Activated naive CD4-positive, alpha-beta T cell treated with anti-CD3 and anti-CD28 coated beads, Interleukin-2, amount 50 U/mL, for 24 hours (primary cell): Measurements from ENCODE around the gene SCLY.

ENCODE experiments used
- H3K27ac Mint-ChIP-seq: one replicate; pipeline ENCODE4 v1.8.0; 2021; ENCODE audit warnings: mild to moderate bottlenecking, mixed read lengths
- H3K27me3 Mint-ChIP-seq: one replicate; pipeline ENCODE4 v1.8.0; 2021; ENCODE audit warnings: mixed read lengths
- H3K36me3 Mint-ChIP-seq: one replicate; pipeline ENCODE4 v1.8.0; 2021; ENCODE audit warnings: mixed read lengths
- H3K4me1 Mint-ChIP-seq: one replicate; pipeline ENCODE4 v1.8.0; 2021; ENCODE audit warnings: mixed read lengths
- H3K4me3 Mint-ChIP-seq: one replicate; pipeline ENCODE4 v1.8.0; 2021; ENCODE audit warnings: mild to moderate bottlenecking, mixed read lengths
- H3K9me3 Mint-ChIP-seq: one replicate; pipeline ENCODE4 v1.8.0; 2021; ENCODE audit warnings: mixed read lengths

SCLY gene

DNA sequence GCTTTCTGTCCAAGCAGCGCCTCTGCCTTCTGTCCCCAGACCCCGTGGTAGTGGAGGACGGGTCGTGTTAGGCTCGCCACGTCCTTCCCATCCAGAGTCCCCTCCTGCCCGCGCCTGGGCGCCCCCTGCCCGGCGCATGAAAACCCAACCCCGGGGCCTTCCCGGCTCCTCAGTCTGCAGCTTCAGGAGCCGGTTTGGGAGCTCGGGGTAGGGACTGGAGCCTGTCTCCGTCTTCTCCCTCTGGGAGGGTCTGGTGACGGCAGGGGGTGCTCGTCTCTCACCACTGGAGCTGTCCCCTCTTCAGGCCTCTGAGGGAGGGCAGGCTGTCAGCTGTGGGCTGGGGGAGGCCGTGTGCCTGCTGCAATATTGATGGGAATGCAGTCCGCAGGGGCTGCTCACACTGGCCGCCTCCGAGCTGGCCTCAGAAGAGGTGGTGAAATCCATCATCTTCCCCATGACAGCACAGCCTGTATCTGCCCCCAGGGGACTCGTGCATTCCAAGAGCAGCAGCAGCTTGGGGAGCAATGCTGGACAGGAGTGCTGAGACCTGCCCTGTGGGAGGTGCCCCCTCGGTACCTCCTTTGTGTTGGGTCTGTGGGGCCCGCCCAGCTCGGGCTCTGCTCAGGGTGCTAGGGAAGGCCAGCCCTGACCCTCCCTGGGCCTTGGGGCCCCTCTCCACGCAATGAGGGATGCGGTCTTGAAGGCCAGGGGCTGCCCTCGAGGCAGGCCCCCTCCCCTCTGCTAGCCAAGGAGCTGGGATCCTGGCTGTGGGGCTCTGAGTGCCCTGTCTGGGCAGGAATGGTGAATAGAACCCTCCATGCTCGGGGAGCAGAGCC lies 59.9 kb downstream of the SCLY start:
- H3K9me3 Mint-ChIP-seq = no peaks in the 10 kb centered on the region
- no peaks in the 10 kb centered on the region for H3K36me3 Mint-ChIP-seq
- H3K27ac Mint-ChIP-seq = no peak overlapping the region
- H3K27me3 Mint-ChIP-seq = peaks cover 1% of the 10 kb centered on the region
- no peak overlapping the region for H3K4me3 Mint-ChIP-seq
- H3K4me1 Mint-ChIP-seq = no peaks in the 10 kb centered on the region

DNA sequence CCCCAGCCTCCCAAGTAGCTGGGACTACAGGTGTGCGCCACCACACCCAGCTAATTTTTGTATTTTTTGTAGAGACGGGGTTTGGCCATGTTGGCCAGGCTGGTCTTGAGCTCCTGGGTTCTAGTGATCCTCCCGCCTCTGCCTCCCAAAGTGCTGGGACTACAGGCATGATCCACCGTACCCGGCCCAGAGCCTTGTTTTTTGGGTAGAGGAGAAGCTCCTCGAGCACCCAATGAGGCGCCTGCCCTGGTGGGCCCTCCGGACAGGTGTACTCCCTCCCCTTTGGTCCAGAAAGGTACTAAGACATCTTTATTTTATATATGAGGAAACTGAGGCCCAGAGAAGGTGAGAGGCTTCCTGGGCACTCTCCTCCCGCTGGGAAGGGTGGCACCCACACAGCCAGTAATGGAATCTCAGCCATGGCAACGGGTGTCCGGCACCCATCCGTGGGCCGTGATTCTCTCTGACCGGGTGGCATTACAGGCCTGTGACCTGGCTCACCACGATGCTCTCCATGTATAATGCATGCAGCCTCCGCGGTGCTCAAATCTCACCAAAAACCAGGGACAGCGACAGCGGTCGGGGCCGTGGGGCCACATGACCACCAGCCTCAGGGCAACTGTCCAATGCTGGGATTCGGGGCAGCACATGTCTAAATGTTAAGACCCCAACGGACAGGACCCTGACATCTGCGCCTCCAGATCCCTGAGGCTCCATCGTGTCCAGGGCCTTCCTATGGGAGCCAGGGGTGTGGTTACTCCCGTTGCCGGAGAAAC lies 60.9 kb downstream of the SCLY start:
- Mint-ChIP-seq H3K27ac (no peak overlapping the region), H3K27me3 (peaks cover 1% of the 10 kb centered on the region), H3K36me3 (no peaks in the 10 kb centered on the region), H3K4me3 (no peak overlapping the region), H3K9me3 (no peaks in the 10 kb centered on the region), H3K4me1 (no peaks in the 10 kb centered on the region)

- H3K9me3 Mint-ChIP-seq = no peaks in the 10 kb centered on the region
Observed at GRCh38 chr2:238122287-238123217, 61.8 kb downstream of the SCLY start.

GRCh38 chr2:238123218-238123971 lies 62.6 kb downstream of the SCLY start:
- H3K27me3 Mint-ChIP-seq = no peaks in the 10 kb centered on the region
- H3K4me3 Mint-ChIP-seq = no peak overlapping the region
- H3K27ac Mint-ChIP-seq = no peak overlapping the region
- no peaks in the 10 kb centered on the region for H3K4me1 Mint-ChIP-seq
- no peaks in the 10 kb centered on the region for H3K36me3 Mint-ChIP-seq
- H3K9me3 Mint-ChIP-seq = no peaks in the 10 kb centered on the region

More at GRCh38 chr2:238122287-238123217, 61.8 kb downstream of the SCLY start:
- Mint-ChIP-seq H3K4me3 (no peak overlapping the region), H3K36me3 (no peaks in the 10 kb centered on the region), H3K4me1 (no peaks in the 10 kb centered on the region), H3K27me3 (peaks cover under 1% of the 10 kb centered on the region), H3K27ac (no peak overlapping the region)

DNA sequence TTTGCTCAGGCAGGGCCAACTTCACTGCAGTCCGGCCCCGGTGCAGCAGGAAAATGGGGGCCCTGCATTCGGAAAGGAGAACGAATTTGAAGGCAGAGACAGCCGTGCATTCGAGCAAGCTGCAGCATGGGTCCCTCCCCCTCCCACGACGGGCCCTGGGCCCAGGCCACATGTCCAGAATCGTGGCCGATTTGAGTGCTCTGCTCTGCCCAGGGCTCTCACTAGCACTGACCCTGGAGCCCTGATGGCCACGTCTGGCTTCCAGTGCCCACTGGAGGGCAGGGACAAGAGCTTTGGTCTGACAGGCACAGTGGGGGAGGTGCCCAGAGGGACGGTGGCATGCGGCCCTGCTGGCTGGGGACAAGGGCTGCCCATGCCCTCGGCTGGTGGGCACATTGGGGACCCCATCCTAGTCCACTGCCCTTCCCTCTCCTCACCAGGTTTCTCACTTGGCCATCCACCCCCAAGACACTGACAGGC lies 63.2 kb downstream of the SCLY start:
- H3K4me3 Mint-ChIP-seq = no peak overlapping the region
- H3K27me3 Mint-ChIP-seq = no peaks in the 10 kb centered on the region
- no peaks in the 10 kb centered on the region for H3K4me1 Mint-ChIP-seq

DNA sequence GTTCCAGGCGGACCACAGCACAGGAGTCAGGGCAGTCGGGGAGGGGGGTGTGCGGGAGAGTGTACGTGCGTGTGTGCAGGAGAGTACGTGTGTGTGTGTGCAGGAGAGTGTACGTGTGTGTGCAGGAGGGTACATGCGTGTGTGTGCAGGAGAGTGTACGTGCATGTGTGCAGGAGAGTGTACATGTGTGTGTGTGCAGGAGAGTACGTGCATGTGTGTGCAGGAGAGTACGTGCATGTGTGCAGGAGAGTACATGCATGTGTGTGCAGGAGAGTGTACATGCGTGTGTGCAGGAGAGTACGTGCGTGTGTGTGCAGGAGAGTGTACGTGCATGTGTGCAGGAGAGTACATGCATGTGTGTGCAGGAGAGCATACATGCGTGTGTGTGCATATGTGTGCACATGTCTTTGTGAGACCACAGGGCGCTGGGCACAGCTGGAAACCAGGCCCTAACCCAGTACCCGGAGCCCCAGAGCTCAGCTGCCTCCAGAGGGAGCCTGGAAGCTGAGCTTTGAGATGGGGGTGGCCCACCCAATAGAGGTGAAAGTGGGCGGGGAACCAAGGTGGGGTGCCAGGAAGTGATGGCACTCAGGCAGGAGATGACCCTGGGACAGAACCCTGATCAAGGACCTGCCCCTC lies 63.8 kb downstream of the SCLY start:
- H3K27me3 Mint-ChIP-seq = no peaks in the 10 kb centered on the region
- H3K9me3 Mint-ChIP-seq = no peaks in the 10 kb centered on the region
- H3K4me3 Mint-ChIP-seq = no peak overlapping the region
- no peaks in the 10 kb centered on the region for H3K4me1 Mint-ChIP-seq
- H3K27ac Mint-ChIP-seq = no peak overlapping the region
- no peaks in the 10 kb centered on the region for H3K36me3 Mint-ChIP-seq

More for the DNA sequence above, 63.2 kb downstream of the SCLY start:
- H3K36me3 Mint-ChIP-seq = no peaks in the 10 kb centered on the region
- no peak overlapping the region for H3K27ac Mint-ChIP-seq
- H3K9me3 Mint-ChIP-seq = no peaks in the 10 kb centered on the region

- Mint-ChIP-seq H3K4me3 (no peak overlapping the region), H3K27ac (no peak overlapping the region), H3K27me3 (no peaks in the 10 kb centered on the region), H3K9me3 (no peaks in the 10 kb centered on the region), H3K36me3 (no peaks in the 10 kb centered on the region), H3K4me1 (no peaks in the 10 kb centered on the region)
Observed at GRCh38 chr2:238125127-238125885, 64.5 kb downstream of the SCLY start.

DNA sequence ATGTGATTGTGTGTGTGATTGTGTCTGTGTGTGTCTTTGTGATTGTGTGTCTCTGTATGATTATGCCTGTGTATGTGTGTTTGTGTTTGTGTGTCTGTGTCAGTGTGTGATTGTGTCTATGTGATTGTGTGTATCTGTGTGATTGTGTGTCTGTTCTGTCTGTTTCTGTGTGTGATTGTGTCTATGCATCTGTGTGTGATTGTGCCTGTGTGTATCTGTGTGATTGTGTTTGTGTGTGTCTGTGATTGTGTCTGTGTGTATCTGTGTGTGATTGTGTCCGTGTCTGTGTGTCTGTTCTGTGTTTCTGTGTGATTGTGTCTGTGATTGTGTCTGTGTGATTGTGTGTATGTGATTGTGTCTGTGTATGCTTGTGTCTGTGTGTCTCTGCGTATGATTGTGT lies 65.5 kb downstream of the SCLY start:
- Mint-ChIP-seq H3K4me3 (no peak overlapping the region), H3K4me1 (no peaks in the 10 kb centered on the region), H3K27me3 (no peaks in the 10 kb centered on the region)

GRCh38 chr2:238126775-238127164 lies 66.0 kb downstream of the SCLY start:
- H3K4me3 Mint-ChIP-seq = no peak overlapping the region
- H3K27ac Mint-ChIP-seq = no peak overlapping the region
- H3K36me3 Mint-ChIP-seq = no peaks in the 10 kb centered on the region
- H3K4me1 Mint-ChIP-seq = no peaks in the 10 kb centered on the region
- no peaks in the 10 kb centered on the region for H3K9me3 Mint-ChIP-seq
- no peaks in the 10 kb centered on the region for H3K27me3 Mint-ChIP-seq

More for the DNA sequence above, 65.5 kb downstream of the SCLY start:
- no peaks in the 10 kb centered on the region for H3K36me3 Mint-ChIP-seq
- no peak overlapping the region for H3K27ac Mint-ChIP-seq
- no peaks in the 10 kb centered on the region for H3K9me3 Mint-ChIP-seq

DNA sequence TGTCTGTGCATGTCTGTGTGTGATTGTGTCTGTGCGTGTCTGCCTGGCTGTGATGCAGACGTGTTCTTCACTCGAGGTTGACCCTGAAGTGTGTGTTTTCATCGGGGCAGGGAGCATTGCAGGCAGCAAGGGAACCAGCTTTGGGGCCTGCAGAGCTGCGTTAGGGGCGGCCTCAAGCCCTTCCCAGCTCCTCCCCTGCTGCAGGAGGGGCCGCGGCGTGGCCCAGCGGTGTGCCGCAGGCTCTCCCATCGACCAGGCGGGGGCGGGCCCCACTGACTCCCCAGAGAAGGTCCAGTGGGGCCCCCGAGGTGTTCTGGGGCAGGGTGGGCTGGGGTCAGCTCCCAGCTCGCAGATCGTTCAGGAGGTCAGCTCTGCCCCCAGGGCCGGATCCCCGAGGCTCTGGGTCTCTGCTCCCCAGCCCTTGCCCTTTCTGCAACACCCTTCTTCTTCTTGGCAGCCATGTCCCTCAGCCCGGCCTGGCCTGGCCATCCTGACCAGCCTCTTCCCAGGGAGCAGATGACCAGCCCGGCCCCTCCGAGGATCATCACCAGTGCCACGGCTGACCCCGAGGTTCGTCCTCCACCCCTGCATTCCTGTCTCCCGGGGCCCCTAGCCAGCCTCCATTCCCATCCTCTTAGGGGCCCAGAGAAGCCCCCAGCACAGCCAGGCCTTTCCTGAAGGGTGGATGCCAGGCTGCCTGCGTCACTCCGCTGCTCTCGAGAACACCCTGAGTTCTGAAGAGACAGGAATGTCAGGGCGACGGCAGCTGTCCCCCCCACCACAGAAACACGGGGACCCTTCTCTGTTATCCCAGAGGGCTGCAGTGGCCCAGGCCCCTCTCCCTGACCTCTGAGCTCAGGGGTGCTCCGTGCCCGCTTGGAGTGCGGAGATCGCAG lies 66.6 kb downstream of the SCLY start:
- Mint-ChIP-seq H3K4me1 (no peaks in the 10 kb centered on the region), H3K4me3 (no peak overlapping the region)

DNA sequence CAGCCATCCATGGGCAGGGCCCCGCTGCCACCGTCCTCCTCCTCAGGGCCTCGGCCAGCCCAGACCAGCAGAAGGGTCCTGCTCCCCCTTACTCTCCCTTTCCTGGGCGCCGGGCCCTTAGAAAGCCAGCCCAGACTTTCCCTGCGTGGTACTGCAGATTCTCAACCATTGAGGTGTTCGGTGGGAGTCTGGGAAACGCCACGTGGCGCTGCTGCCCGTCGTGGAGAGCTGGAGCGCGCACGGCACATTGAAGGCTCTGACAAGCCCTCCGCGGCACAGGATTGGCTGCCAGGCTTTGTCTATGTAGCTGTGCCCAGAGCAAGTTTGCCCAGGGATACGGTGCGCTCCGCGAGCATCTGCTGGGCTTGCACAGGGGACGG lies 67.2 kb downstream of the SCLY start:
- no peaks in the 10 kb centered on the region for H3K36me3 Mint-ChIP-seq
- no peak overlapping the region for H3K27ac Mint-ChIP-seq
- H3K4me3 Mint-ChIP-seq = no peak overlapping the region
- H3K4me1 Mint-ChIP-seq = no peaks in the 10 kb centered on the region
- H3K27me3 Mint-ChIP-seq = no peaks in the 10 kb centered on the region
- no peaks in the 10 kb centered on the region for H3K9me3 Mint-ChIP-seq

More for the DNA sequence above, 66.6 kb downstream of the SCLY start:
- H3K36me3 Mint-ChIP-seq = no peaks in the 10 kb centered on the region
- H3K9me3 Mint-ChIP-seq = no peaks in the 10 kb centered on the region
- no peaks in the 10 kb centered on the region for H3K27me3 Mint-ChIP-seq
- H3K27ac Mint-ChIP-seq = no peak overlapping the region

DNA sequence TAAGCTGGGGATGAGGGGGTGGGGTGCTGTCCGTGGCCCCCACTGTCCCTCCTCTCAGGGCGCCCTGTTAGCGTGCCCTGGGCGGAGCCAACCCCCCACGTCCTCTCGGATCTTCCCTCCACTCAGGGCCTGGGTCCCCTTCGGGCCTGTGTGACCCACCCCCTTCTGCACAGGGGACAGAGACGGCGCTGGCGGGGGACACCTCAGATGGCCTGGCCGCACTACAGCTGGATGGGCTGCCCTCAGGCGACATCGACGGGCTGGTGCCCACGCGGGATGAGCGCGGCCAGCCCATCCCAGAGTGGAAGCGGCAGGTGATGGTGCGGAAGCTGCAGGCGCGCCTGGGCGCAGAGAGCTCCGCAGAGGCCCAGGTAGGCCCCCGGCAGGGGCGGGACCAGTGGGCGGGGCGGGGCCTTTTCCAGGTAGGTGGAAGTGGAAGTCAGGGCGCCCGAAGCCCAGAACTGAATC lies 67.8 kb downstream of the SCLY start:
- Mint-ChIP-seq H3K4me1 (no peaks in the 10 kb centered on the region), H3K4me3 (no peak overlapping the region), H3K27ac (no peak overlapping the region), H3K27me3 (no peaks in the 10 kb centered on the region), H3K36me3 (no peaks in the 10 kb centered on the region), H3K9me3 (no peaks in the 10 kb centered on the region)
